Measurements from ENCODE around the gene SLC13A4.

DNA sequence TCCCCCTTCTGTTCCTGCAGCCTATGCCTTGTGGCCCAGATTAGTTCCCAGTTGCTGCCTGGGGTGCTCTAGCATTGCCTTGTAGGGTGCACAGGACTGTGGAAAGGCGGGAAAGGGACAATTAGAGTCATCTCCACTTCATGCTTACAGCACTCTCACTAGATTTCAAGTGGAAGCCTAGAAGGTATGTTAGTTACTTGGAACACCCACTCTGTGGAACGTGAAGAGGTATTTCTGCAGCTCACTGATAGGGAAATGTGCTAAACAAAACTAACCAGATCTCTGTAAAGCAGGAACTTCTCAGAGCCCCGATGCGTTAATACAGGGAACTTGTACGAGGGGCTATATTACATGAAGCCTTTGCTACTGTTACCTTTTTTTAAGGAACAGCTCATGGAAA lies 46.2 kb downstream of the SLC13A4 start:
- TF ChIP-seq, protein P1, sequence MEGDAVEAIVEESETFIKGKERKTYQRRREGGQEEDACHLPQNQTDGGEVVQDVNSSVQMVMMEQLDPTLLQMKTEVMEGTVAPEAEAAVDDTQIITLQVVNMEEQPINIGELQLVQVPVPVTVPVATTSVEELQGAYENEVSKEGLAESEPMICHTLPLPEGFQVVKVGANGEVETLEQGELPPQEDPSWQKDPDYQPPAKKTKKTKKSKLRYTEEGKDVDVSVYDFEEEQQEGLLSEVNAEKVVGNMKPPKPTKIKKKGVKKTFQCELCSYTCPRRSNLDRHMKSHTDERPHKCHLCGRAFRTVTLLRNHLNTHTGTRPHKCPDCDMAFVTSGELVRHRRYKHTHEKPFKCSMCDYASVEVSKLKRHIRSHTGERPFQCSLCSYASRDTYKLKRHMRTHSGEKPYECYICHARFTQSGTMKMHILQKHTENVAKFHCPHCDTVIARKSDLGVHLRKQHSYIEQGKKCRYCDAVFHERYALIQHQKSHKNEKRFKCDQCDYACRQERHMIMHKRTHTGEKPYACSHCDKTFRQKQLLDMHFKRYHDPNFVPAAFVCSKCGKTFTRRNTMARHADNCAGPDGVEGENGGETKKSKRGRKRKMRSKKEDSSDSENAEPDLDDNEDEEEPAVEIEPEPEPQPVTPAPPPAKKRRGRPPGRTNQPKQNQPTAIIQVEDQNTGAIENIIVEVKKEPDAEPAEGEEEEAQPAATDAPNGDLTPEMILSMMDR (IDR thresholded peaks at IDR 0.05; ENCODE audit: extremely low read depth in 1 of 2, insufficient read depth in 1 of 2, low read depth in 1 of 2, low read length in 2 of 2): no peak
- TF ChIP-seq POLR2AphosphoS5 (IDR thresholded peaks at IDR 0.05; ENCODE audit: insufficient read depth, low read depth, low read length): no peak
- TF ChIP-seq MYC (IDR thresholded peaks at IDR 0.05; ENCODE audit: low read depth, low read length): no peak
